Prostate gland (tissue), 2 donors: ENCODE measurements around the gene AXDND1. TPM values are rescaled to one million over a fixed set of nuclear protein-coding genes. Genes with fewer than 3 reads are reported as not detected.
"Not testable (repeated sequence)": the region's sequence is repeated elsewhere in the genome, so short reads cannot be mapped to it uniquely, and the experiment has no call there.

ENCODE experiments used
- DNase-seq: peaks from one replicate; pipeline ENCODE4 v3.0.0-alpha.2; 2019; ENCODE audit warnings: low spot score
- H3K27ac ChIP-seq, 2 donors: fragments of 200-600 bp; sonication (generic); 2 replicates each; pipeline ENCODE4 v1.5.1; 2017 to 2019
- H3K27me3 ChIP-seq: fragments of 200-600 bp; sonication (generic); replicated peaks from 2 replicates; pipeline ENCODE4 v1.5.1; 2019; ENCODE audit not compliant: insufficient read depth
- H3K36me3 ChIP-seq, 2 donors: fragments of 200-600 bp; sonication (generic); 1 replicate in 1 of 2; 2 replicates in 1 of 2; pipeline versions ENCODE4 v1.5.1 to v1.8.1; 2017 to 2019
- H3K4me1 ChIP-seq: fragments of 200-600 bp; sonication (generic); replicated peaks from 2 replicates; pipeline ENCODE4 v1.5.1; 2019
- H3K4me3 ChIP-seq, 2 donors: fragments of 200-600 bp; sonication (generic); 2 replicates each; pipeline ENCODE4 v1.5.1; 2017 to 2019
- H3K9me3 ChIP-seq: fragments of 200-600 bp; sonication (generic); 2 replicates; pipeline ENCODE4 v1.5.1; 2017
- POLR2A ChIP-seq: fragments of 450-650 bp; IDR thresholded peaks from one replicate; pipeline ENCODE4 v1.6.1; 2016; ENCODE audit warnings: antibody characterized with exemption, mild to moderate bottlenecking
- POLR2AphosphoS5 ChIP-seq: sonication (generic); formaldehyde crosslinking; IDR thresholded peaks from one replicate; pipeline ENCODE4 v1.6.1; 2017; ENCODE audit warnings: antibody characterized with exemption
- WGBS: methylation state at CpG from one replicate; pipeline ENCODE4 v1.1.5; 2018; 5-methylcytosine and 5-hydroxymethylcytosine counted together
- intact Hi-C: fragments of 100-400 bp; cut with DNase I; formaldehyde crosslinking; loops from one replicate; pipeline ENCODE4 v1.14.2; 2022
- total RNA-seq, 2 donors: library from RNA; depleted of rRNA; stranded (reverse); fragments of >200 nt; gene quantifications; one replicate each; pipeline ENCODE4 v1.1.0, GENCODE V29; 2016
- TF ChIP-seq, protein P1 (sequence below), 4 experiments: fragments of 200-600 bp in 2 of 4; fragments of 450-650 bp in 2 of 4; sonication (generic) in 2 of 4; IDR thresholded peaks; 1 replicate in 3 of 4; 2 replicates in 1 of 4; pipeline ENCODE4 v1.5.1; 2016 to 2019; ENCODE audit warnings: antibody characterized with exemption in 4 of 4, mild to moderate bottlenecking in 2 of 4, moderate library complexity in 2 of 4

The AXDND1 gene
- total RNA-seq, 2 donors from 2014 or later, result 7.0 TPM; not detected in 1

- 83% methylated on average over 4 of the region's 4 CpGs for WGBS
- Histone ChIP-seq H3K4me3 (no peak overlapping the region), H3K36me3 (no peaks in the 10 kb centered on the region), H3K27ac (no peak overlapping the region), H3K9me3 (no peaks in the 10 kb centered on the region), H3K27me3 (no peaks in the 10 kb centered on the region), H3K4me1 (no peaks in the 10 kb centered on the region)
- intact Hi-C loops, result no loop called here
- DNase-seq, result no peak
- no peak for TF ChIP-seq POLR2AphosphoS5
- TF ChIP-seq, protein P1, sequence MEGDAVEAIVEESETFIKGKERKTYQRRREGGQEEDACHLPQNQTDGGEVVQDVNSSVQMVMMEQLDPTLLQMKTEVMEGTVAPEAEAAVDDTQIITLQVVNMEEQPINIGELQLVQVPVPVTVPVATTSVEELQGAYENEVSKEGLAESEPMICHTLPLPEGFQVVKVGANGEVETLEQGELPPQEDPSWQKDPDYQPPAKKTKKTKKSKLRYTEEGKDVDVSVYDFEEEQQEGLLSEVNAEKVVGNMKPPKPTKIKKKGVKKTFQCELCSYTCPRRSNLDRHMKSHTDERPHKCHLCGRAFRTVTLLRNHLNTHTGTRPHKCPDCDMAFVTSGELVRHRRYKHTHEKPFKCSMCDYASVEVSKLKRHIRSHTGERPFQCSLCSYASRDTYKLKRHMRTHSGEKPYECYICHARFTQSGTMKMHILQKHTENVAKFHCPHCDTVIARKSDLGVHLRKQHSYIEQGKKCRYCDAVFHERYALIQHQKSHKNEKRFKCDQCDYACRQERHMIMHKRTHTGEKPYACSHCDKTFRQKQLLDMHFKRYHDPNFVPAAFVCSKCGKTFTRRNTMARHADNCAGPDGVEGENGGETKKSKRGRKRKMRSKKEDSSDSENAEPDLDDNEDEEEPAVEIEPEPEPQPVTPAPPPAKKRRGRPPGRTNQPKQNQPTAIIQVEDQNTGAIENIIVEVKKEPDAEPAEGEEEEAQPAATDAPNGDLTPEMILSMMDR (IDR thresholded peaks at IDR 0.05), result no peak
- no peak for TF ChIP-seq POLR2A
These were observed 23.7 kb upstream of the AXDND1 start for GRCh38 chr1:179341943-179342547.

GRCh38 chr1:179342740-179343404, 22.9 kb upstream of the AXDND1 start:
- Histone ChIP-seq H3K4me1 (no peaks in the 10 kb centered on the region), H3K36me3 (no peaks in the 10 kb centered on the region), H3K27me3 (no peaks in the 10 kb centered on the region), H3K9me3 (no peaks in the 10 kb centered on the region), H3K27ac (no peak overlapping the region), H3K4me3 (no peak overlapping the region)
- DNase-seq, result no peak
- intact Hi-C loops, result no loop called here
- TF ChIP-seq, protein P1 (IDR thresholded peaks at IDR 0.05), result no peak
- no peak for TF ChIP-seq POLR2AphosphoS5
- TF ChIP-seq POLR2A, result no peak
- 87% methylated on average over 4 of the region's 4 CpGs for WGBS

DNA sequence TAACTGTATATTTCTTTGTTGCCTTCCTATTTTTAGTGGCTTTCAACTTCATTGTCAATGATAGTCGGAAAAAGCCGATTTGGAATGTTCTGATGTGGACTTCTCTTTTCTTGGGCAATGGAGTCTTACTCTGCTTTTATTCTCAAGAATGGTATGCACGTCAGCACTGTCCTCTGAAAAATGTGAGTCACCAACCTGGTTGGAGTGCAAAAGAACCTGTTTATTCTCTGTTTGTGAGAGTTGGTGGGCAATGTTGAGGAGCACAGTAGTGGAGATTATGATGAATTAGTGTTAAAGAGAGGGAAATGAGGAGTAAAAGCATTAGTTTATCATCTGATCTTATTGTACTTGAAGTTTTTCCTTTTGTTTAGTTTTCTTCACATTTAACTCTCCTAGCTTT, 14.5 kb upstream of the AXDND1 start:
- Histone ChIP-seq H3K36me3 (no peaks in the 10 kb centered on the region), H3K27ac (no peak overlapping the region), H3K4me3 (no peak overlapping the region), H3K9me3 (no peaks in the 10 kb centered on the region), H3K4me1 (no peaks in the 10 kb centered on the region), H3K27me3 (no peaks in the 10 kb centered on the region)
- WGBS, result 94% methylated on average over 3 of the region's 3 CpGs
- DNase-seq, result no peak
- TF ChIP-seq, protein P1 (IDR thresholded peaks at IDR 0.05), result no peak
- TF ChIP-seq POLR2AphosphoS5, result no peak
- TF ChIP-seq POLR2A, result no peak
- intact Hi-C loops, result no loop called here

GRCh38 chr1:179352236-179352635, 13.5 kb upstream of the AXDND1 start:
- TF ChIP-seq POLR2A (no peak), POLR2AphosphoS5 (no peak)
- TF ChIP-seq, protein P1 (IDR thresholded peaks at IDR 0.05), result no peak
- Histone ChIP-seq H3K36me3 (no peaks in the 10 kb centered on the region), H3K4me1 (no peaks in the 10 kb centered on the region), H3K27ac (no peak overlapping the region), H3K4me3 (no peak overlapping the region), H3K27me3 (no peaks in the 10 kb centered on the region), H3K9me3 (no peaks in the 10 kb centered on the region)
- WGBS, result 97% methylated on average over 2 of the region's 2 CpGs
- intact Hi-C loops, result no loop called here
- DNase-seq, result no peak

DNA sequence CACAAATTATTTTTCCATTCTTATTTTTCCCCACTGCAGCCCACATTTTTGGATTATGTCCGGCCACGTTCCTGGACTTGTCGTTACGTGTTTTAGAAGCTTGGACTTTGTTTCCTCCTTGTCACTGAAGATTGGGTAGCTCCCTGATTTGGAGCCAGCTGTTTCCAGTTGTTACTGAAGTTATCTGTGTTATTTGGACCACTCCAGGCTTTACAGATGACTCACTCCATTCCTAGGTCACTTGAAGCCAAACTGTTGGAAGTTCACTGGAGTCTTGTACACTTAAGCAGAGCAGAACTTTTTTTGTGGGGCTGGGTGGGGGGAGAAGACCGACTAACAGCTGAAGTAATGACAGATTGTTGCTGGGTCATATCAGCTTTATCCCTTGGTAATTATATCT, 12.2 kb upstream of the AXDND1 start:
- Histone ChIP-seq H3K27me3 (no peaks in the 10 kb centered on the region), H3K4me1 (no peaks in the 10 kb centered on the region), H3K36me3 (no peaks in the 10 kb centered on the region), H3K4me3 (no peak overlapping the region), H3K27ac (no peak overlapping the region), H3K9me3 (no peaks in the 10 kb centered on the region)
- 60% methylated on average over 5 of the region's 5 CpGs for WGBS
- intact Hi-C loops, result no loop called here
- TF ChIP-seq POLR2A (no peak), POLR2AphosphoS5 (no peak)
- TF ChIP-seq, protein P1 (IDR thresholded peaks at IDR 0.05), result no peak
- no peak for DNase-seq

DNA sequence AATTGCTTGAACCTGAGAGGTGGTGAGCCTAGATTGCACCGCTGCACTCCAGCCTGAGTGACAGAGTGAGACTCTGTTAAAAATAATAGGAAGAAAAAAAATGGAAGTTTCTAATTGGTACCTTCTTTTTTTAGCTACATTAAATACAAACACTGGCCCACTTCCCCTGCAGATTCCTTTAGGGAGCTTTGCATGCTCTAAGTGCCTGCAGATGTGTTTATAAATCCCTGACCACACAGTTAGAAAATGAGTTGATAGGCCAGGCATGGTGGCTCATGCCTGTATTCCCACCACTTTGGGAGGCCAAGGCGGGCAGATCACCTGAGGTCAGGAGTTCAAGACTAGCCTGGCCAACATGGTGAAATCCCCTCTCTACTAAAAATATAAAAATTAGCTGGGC, 4.1 kb upstream of the AXDND1 start:
- H3K27me3 ChIP-seq, H3K36me3 ChIP-seq, H3K27ac ChIP-seq, H3K4me3 ChIP-seq, H3K9me3 ChIP-seq, H3K4me1 ChIP-seq, DNase-seq: not testable (repeated sequence)
- WGBS, result 76% methylated on average over 2 of the region's 2 CpGs
- intact Hi-C loops, result loop anchor here (10.0 kb wide), 1 partner anchor 237 kb away; no protein-coding TSS in a partner anchor
